Lower lobe of right lung (tissue), 2 donors: ENCODE results near the gene NEDD9. TPM values are rescaled to one million over a fixed set of nuclear protein-coding genes. Genes with fewer than 3 reads are reported as not detected.

Experiments
- ATAC-seq, 2 donors: fragments of 200-7000 bp; cut with Tn5 transposase; one replicate each; pipeline ENCODE4 v1.9.1; 2020 to 2022; ENCODE audit warnings: mild to moderate bottlenecking in 2 of 2, moderate library complexity in 2 of 2
- DNase-seq: peaks from one replicate; pipeline ENCODE4 v3.0.0-alpha.2; 2020
- H3K27ac ChIP-seq: fragments of 200-600 bp; one replicate; pipeline ENCODE4 v1.8.0; 2022
- H3K27me3 ChIP-seq: fragments of 200-600 bp; one replicate; pipeline ENCODE4 v1.8.0; 2022; ENCODE audit warnings: low read depth
- H3K36me3 ChIP-seq: fragments of 200-600 bp; one replicate; pipeline ENCODE4 v1.8.0; 2022; ENCODE audit warnings: mild to moderate bottlenecking
- H3K4me1 ChIP-seq: fragments of 200-600 bp; one replicate; pipeline ENCODE4 v1.8.0; 2022
- H3K4me3 ChIP-seq: fragments of 200-600 bp; one replicate; pipeline ENCODE4 v1.8.0; 2022; ENCODE audit warnings: mild to moderate bottlenecking
- H3K9me3 ChIP-seq: fragments of 200-600 bp; one replicate; pipeline ENCODE4 v1.8.0; 2022
- intact Hi-C: fragments of 100-400 bp; cut with DNase I; formaldehyde crosslinking; loops from one replicate; pipeline ENCODE4 v1.11.0; 2022
- total RNA-seq: library from RNA; stranded (reverse); fragmentation: NEBNext Ultra II Directional; extraction: Animal tissue kit (Norgen Biotek cat#: 25700); gene quantifications from one replicate; pipeline ENCODE4 v1.2.1, GENCODE V29; 2021
- TF ChIP-seq, protein P1 (sequence below): fragments of 200-600 bp; IDR thresholded peaks from one replicate; pipeline ENCODE4 v1.8.0; 2022; ENCODE audit warnings: antibody characterized with exemption, mild to moderate bottlenecking
- donor health status: DM: no; HTN: yes; CAD: no; lungs with severe emphysema.

NEDD9 gene
- total RNA-seq, 1 donor from 2014 or later = 127 TPM

DNA sequence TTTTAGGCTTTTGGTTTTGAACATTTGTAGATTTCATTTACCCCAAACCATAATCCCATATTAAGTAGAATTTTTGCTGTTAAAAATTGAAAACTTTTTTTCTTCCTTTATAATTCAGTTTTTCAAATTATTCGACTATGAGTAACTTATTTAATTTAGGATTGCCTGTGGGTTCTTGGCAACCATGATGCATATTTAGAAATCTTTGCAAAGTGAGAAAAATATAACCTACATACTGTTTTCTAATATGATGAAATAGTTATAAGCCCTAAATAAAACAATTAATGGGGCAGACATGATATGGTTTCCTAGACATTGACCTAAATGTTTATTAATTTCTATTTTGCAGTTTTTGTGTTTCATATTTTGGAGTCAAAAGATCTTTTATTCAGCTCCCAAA, 23.6 kb downstream of the NEDD9 start:
- Histone ChIP-seq H3K27me3 (no peaks in the 10 kb centered on the region), H3K36me3 (peaks cover 91% of the 10 kb centered on the region), H3K9me3 (no peaks in the 10 kb centered on the region), H3K4me1 (peaks cover 89% of the 10 kb centered on the region), H3K4me3 (no peak overlapping the region), H3K27ac (peak overlapping the region; percentile 71)
- TF ChIP-seq, protein P1, sequence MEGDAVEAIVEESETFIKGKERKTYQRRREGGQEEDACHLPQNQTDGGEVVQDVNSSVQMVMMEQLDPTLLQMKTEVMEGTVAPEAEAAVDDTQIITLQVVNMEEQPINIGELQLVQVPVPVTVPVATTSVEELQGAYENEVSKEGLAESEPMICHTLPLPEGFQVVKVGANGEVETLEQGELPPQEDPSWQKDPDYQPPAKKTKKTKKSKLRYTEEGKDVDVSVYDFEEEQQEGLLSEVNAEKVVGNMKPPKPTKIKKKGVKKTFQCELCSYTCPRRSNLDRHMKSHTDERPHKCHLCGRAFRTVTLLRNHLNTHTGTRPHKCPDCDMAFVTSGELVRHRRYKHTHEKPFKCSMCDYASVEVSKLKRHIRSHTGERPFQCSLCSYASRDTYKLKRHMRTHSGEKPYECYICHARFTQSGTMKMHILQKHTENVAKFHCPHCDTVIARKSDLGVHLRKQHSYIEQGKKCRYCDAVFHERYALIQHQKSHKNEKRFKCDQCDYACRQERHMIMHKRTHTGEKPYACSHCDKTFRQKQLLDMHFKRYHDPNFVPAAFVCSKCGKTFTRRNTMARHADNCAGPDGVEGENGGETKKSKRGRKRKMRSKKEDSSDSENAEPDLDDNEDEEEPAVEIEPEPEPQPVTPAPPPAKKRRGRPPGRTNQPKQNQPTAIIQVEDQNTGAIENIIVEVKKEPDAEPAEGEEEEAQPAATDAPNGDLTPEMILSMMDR = no peak
- intact Hi-C loops = no loop called here
- no peak for ATAC-seq
- DNase-seq = no peak

GRCh38 chr6:11208267-11208666, 24.2 kb downstream of the NEDD9 start:
- ATAC-seq (no peak), DNase-seq (no peak)
- TF ChIP-seq, protein P1 = no peak
- H3K4me1 ChIP-seq = peaks cover 89% of the 10 kb centered on the region
- H3K36me3 ChIP-seq = peaks cover 90% of the 10 kb centered on the region
- H3K9me3 ChIP-seq = no peaks in the 10 kb centered on the region
- intact Hi-C loops = no loop called here
- no peak overlapping the region for H3K4me3 ChIP-seq
- H3K27ac ChIP-seq = peak overlapping the region; percentile 71
- no peaks in the 10 kb centered on the region for H3K27me3 ChIP-seq

DNA sequence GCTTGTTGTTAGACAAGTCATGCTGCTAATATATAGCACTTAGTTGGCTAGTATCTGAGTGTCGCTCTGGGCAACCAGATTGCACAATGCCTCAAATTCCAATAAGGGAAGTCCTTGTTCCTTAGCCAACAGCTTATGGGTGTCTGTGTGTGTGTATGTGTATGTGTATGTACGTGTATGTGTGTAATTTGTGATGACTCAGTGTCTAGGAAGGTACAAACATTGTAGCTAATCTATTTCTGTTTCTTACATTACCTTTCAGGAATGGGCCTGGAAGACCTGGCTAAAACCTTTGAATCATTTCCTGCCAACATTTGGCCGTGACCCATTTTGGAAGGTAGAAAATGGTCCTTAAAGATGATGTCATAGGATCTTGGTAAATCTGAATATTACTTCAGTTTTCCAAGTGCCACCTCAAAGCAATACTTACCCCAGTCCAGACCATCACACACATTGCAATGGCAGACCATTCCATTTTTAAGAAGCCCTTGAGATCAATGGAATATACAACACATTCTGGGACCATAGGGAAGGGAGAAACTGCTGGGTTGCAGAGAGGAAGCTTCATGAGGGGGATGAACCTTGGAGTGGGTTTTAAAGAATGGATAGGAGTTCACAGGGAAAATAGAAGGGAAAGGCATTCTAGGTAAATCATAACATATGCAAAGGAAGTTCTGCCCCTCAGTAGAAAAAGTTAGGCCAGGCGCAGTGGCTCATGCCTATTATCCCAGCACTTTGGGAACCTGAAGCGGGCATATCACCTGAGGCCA, 25.1 kb downstream of the NEDD9 start:
- Histone ChIP-seq H3K9me3 (no peaks in the 10 kb centered on the region), H3K4me1 (peaks cover 89% of the 10 kb centered on the region), H3K4me3 (no peak overlapping the region), H3K27ac (peak overlapping the region; percentile 71), H3K27me3 (no peaks in the 10 kb centered on the region), H3K36me3 (peaks cover 87% of the 10 kb centered on the region)
- DNase-seq = peak; percentile 75
- TF ChIP-seq, protein P1 = no peak
- intact Hi-C loops = no loop called here
- ATAC-seq = peak; percentile 84 to 95

GRCh38 chr6:11206576-11206975, 25.9 kb downstream of the NEDD9 start:
- peaks cover 89% of the 10 kb centered on the region for H3K4me1 ChIP-seq
- TF ChIP-seq, protein P1 = no peak
- no peak for DNase-seq
- no peaks in the 10 kb centered on the region for H3K9me3 ChIP-seq
- peaks cover 79% of the 10 kb centered on the region for H3K36me3 ChIP-seq
- peak overlapping the region; percentile 71 for H3K27ac ChIP-seq
- ATAC-seq = peak; percentile 7 to 13
- no peak overlapping the region for H3K4me3 ChIP-seq
- H3K27me3 ChIP-seq = no peaks in the 10 kb centered on the region
- intact Hi-C loops = no loop called here

- Histone ChIP-seq H3K4me1 (peaks cover 86% of the 10 kb centered on the region), H3K27ac (no peak overlapping the region), H3K36me3 (peaks cover 81% of the 10 kb centered on the region), H3K27me3 (no peaks in the 10 kb centered on the region), H3K9me3 (no peaks in the 10 kb centered on the region), H3K4me3 (no peak overlapping the region)
- no peak for DNase-seq
- TF ChIP-seq, protein P1 = no peak
- intact Hi-C loops = no loop called here
- no peak for ATAC-seq
Observed at GRCh38 chr6:11204794-11205366, 27.6 kb downstream of the NEDD9 start.
